PFSK-1 (cell line): Measurements from ENCODE around the gene EEF1AKMT3.

Experiments used
- FOXP2 ChIP-seq: optimal IDR thresholded peaks from 2 replicates; pipeline ENCODE3; 2011; ENCODE audit warnings: borderline replicate concordance, control low read depth, inconsistent platforms; ENCODE audit not compliant: insufficient read depth; ENCODE audit errors: extremely low read length, extremely low read depth
- POLR2AphosphoS5 ChIP-seq: IDR thresholded peaks from 2 replicates; pipeline ENCODE4 v1.6.1; 2012; ENCODE audit warnings: low read depth, mild to moderate bottlenecking, control low read depth, low read length, moderate library complexity
- SIN3A ChIP-seq: IDR thresholded peaks from 2 replicates; pipeline ENCODE4 v1.6.1; 2012; ENCODE audit warnings: mild to moderate bottlenecking, low read length, moderate library complexity, borderline replicate concordance; ENCODE audit not compliant: insufficient read depth
- TAF1 ChIP-seq: IDR thresholded peaks from 2 replicates; pipeline ENCODE4 v1.6.1; 2012; ENCODE audit warnings: low read length, control low read depth, borderline replicate concordance; ENCODE audit not compliant: insufficient read depth
- TF ChIP-seq, protein P1 (sequence below), 2 experiments: IDR thresholded peaks; 2 replicates each; pipeline versions ENCODE4 v1.6.1 to v1.8.0; 2011 to 2012; ENCODE audit warnings: low read depth in 2 of 2, low read length in 2 of 2, control low read depth in 1 of 2, inconsistent platforms in 1 of 2, mild to moderate bottlenecking in 1 of 2, moderate library complexity in 1 of 2; ENCODE audit not compliant: insufficient read depth in 1 of 2

EEF1AKMT3 gene

DNA sequence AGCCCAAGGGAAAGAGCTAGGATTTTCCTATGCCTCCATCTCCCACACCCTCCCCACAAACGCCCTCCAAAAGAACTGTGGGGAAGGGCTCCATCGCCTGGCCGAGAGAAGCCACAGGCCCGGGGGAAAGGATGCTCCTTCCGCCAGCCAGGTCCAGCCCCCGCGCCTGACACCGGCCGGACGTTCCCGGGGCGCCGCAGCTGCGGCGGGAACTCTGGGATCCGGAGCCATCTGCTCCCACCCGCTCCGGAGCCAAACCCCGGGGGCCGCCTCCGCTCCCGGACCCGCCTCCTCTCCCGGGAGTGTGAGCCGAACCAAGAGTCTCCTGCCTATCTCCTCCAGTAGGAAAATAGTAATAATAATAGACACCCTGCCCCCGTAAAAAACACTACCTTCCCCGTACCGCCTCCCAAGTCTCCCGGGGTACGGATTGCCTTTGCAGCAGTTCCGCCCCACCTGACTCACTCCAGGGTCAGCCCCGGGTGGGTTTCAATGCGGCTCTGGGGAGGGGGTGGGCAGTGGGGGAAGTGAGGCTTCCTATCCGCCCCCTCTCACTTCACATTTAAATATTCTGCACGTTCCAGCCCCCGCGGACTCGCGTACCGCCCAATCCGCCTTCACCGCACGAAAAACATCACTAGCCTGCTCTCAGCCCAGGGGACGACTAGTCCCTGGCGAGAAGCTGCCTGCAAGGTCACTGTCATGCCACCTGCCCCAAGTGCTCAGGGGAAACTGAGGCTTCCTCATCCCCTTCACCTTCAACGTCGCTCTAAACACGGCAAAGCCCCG is 36.3 kb upstream of the EEF1AKMT3 start:
- TF ChIP-seq FOXP2 (no peak), TAF1 (no peak), SIN3A (no peak), POLR2AphosphoS5 (no peak)
- TF ChIP-seq, protein P1, sequence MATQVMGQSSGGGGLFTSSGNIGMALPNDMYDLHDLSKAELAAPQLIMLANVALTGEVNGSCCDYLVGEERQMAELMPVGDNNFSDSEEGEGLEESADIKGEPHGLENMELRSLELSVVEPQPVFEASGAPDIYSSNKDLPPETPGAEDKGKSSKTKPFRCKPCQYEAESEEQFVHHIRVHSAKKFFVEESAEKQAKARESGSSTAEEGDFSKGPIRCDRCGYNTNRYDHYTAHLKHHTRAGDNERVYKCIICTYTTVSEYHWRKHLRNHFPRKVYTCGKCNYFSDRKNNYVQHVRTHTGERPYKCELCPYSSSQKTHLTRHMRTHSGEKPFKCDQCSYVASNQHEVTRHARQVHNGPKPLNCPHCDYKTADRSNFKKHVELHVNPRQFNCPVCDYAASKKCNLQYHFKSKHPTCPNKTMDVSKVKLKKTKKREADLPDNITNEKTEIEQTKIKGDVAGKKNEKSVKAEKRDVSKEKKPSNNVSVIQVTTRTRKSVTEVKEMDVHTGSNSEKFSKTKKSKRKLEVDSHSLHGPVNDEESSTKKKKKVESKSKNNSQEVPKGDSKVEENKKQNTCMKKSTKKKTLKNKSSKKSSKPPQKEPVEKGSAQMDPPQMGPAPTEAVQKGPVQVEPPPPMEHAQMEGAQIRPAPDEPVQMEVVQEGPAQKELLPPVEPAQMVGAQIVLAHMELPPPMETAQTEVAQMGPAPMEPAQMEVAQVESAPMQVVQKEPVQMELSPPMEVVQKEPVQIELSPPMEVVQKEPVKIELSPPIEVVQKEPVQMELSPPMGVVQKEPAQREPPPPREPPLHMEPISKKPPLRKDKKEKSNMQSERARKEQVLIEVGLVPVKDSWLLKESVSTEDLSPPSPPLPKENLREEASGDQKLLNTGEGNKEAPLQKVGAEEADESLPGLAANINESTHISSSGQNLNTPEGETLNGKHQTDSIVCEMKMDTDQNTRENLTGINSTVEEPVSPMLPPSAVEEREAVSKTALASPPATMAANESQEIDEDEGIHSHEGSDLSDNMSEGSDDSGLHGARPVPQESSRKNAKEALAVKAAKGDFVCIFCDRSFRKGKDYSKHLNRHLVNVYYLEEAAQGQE (IDR thresholded peaks at IDR 0.05; ENCODE audit: insufficient read depth in 1 of 2, low read depth in 2 of 2, low read length in 2 of 2): no peak

DNA sequence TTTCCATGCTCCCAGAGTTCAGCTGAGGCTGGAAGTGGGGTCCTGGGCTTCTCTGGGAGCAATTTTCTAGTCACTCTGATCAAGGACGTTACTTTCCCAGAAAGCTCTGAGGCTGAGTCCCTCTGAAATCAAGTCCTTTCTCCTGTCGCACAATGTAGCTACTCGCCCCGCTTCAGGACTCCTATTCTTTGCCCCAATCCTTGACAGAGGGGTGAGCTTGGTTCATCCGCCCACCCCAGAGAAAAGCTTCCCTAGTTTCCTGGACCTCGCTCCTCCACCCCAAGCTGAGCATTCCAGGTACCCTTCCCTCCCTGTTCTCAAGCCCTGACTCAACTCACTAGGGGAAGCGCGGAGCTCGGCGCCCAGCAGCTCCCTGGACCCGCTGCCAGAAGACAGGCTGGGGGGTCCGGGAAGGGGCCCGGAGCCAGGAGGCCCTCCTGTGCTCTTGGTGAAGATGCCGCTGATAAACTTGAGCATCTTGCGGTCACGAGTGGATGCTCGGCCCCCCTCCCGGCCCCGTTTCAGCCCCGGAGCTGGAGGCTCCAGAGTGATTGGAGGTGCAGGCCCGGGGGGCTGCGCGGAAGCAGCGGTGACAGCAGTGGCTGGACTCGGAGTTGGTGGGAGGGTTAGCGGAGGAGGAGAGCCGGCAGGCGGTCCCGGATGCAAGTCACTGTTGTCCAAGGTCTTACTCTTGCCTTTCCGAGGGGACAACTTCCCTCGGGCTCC is 35.5 kb upstream of the EEF1AKMT3 start:
- TF ChIP-seq, protein P1 (IDR thresholded peaks at IDR 0.05; ENCODE audit: insufficient read depth in 1 of 2, low read depth in 2 of 2, low read length in 2 of 2): no peak
- no peak for TF ChIP-seq FOXP2
- no peak for TF ChIP-seq TAF1
- no peak for TF ChIP-seq SIN3A
- TF ChIP-seq POLR2AphosphoS5: no peak

GRCh38 chr12:57737467-57738460 is 34.6 kb upstream of the EEF1AKMT3 start:
- TF ChIP-seq TAF1 (no peak), FOXP2 (no peak), POLR2AphosphoS5 (no peak), SIN3A (no peak)
- TF ChIP-seq, protein P1 (IDR thresholded peaks at IDR 0.05; ENCODE audit: insufficient read depth in 1 of 2, low read depth in 2 of 2, low read length in 2 of 2): no peak

GRCh38 chr12:57738661-57739237 is 33.7 kb upstream of the EEF1AKMT3 start, which contains the start of gene AGAP2:
Gene AGAP2, minus strand, starts transcription at chr12:57738742. Its CDS starts 496 bp downstream, at chr12:57738246.
- no peak for TF ChIP-seq FOXP2
- no peak for TF ChIP-seq POLR2AphosphoS5
- no peak for TF ChIP-seq SIN3A
- TF ChIP-seq, protein P1 (IDR thresholded peaks at IDR 0.05; ENCODE audit: insufficient read depth in 1 of 2, low read depth in 2 of 2, low read length in 2 of 2): no peak
- TF ChIP-seq TAF1: no peak
